Lower leg skin (tissue), 3 donors: ENCODE data around the gene NFATC4.

Experiments used
- CTCF ChIP-seq, 3 donors: fragments of 450-650 bp; IDR thresholded peaks; one replicate each; pipeline ENCODE4 v1.5.1; 2016; ENCODE audit warnings: antibody characterized with exemption in 3 of 3, mild to moderate bottlenecking in 3 of 3, moderate library complexity in 2 of 3
- POLR2A ChIP-seq, 2 donors: fragments of 450-650 bp; IDR thresholded peaks; one replicate each; pipeline ENCODE4 v1.6.1; 2016 to 2017; ENCODE audit warnings: antibody characterized with exemption in 2 of 2, mild to moderate bottlenecking in 1 of 2, moderate library complexity in 1 of 2

GRCh38 chr14:24427537-24428508, 59.8 kb downstream of the NFATC4 start:
- TF ChIP-seq CTCF (IDR thresholded peaks at IDR 0.05) (no peak), POLR2A (IDR thresholded peaks at IDR 0.05) (no peak)
